HUDEP-2 (cell line): ENCODE data around the gene CCDC117.

Source experiments
- DNase-seq, 76 experiments: peaks; one replicate each; lab custom pipeline; 2025; ENCODE audit not compliant: unreplicated experiment in 76 of 76; lab: John Stamatoyannopoulos, UW

Gene CCDC117

DNA sequence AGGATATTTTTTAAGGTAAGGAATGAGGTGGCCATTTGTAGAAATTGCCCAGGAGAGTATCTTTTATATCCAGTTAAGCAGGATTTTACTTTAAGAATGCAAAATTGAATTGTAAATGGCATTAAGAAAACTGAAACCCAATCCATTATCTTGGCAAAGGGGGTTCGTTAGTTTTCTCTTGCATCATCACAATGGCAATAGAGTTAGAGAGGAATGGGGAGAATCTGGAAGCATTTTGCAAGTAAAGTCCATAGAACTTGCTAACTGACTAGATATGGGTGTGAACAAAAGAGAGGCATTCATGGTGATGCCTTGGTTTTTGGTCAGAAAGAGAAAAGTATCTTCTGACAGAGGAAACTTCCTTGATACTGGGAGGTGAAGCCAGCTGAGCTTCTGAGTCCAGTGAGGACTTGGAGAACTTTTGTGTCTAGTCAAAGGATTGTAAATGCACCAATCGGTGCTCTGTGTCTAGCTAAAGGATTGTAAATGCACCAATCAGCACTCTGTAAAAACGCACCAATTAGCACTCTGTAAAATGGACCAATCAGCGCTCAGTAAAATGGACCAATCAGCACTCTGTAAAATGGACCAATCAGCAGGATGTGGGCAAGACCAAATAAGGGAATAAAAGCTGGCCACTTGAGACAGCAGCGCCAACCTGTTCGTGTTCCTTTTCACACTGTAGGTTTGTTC is 3.6 kb upstream of the CCDC117 start:
- no peak for DNase-seq

- no peak for DNase-seq
Measured at GRCh38 chr22:28769394-28770085, 3.0 kb upstream of the CCDC117 start.

DNA sequence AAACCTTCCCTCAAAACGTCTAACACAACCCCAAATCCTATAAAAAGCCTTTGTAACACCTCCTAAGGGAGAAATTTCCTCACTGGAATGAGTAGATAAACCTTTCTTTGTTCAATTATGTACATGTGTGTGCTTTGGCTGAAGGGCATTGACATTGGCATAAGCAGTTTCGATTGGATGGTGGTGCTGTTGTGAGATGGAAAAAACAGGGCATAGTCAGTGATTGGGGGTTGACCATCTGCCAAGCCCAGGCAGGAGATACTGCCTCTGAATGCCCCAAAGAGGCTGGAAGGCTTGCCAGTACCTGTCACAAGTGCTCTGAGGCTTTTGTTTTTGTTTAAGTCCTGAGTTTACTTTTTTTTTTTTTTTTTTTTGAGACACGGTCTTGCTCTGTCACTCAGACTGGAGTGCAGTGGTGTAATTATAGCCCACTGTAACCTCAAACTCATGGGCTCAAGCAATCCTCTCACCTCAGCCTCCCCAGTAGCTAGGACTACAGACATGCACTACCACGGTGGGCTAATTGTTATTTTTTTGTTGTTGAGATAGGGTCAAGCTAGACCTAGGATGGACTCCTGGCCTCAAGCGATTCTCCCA is 1.2 kb upstream of the CCDC117 start:
- peak in 6 of 76 experiments; percentile 4 to 31 (median 8) for DNase-seq

- no peak for DNase-seq
Measured at GRCh38 chr22:28773461-28773867, 969 bp downstream of the CCDC117 start.

DNA sequence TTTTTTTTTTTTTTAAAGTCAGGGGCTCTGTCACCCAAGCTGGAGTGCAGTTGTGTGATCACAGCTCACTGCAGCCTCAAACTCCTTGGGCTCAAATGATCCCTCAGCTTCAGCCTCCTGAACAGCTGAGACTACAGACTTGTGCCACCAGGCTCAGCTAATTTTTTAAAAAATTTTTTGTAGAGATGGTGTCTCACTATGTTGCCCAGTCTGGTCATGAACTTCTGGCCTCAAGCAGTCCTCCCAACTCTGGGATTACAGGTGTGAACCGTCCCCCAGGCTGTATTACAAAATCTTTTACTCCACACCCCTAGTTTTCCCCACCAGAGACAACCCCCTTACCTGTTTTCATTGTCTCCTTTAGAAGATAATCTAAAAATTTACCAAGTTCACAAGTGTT is 1.9 kb downstream of the CCDC117 start:
- no peak for DNase-seq

DNA sequence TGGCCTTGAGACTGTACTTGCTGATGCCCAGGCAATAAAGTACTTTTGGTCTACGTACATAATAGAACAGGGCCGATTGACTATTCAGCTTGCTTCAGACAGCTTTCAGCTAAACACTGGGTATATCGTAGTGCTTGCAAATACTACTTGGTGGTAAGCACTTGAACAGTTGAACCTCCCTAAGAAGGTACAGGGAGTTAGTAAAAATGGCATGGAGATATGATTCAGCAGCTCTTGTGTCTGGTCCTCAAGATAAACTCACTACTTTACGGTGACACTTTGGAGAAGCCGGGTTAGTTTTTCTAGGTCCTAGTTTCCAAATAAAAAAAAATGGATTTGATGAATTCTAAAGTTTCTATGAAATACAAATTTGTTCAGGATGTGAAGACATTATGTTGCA is 7.3 kb downstream of the CCDC117 start:
- DNase-seq: peak in 23 of 76 experiments; percentile 2 to 66 (median 24)

DNA sequence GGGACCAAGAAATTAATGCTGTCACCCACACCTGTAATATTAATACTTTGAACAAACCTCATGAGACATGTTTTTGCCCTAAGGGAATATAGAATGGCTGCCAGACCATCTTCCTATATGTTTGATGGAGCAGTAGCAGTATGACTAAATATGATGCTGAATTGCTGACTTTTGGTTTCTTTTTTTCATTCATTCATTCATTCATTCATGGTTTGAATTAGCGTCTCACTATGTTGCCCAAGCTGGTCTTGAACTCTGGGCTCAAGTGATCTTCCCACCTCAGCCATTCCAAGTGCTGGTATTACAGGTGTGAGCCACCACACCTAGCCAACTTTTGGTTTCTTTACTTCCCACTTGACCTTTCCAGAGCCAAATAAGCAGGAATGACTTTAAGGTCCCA is 7.8 kb downstream of the CCDC117 start:
- no peak for DNase-seq

- no peak for DNase-seq
Measured at GRCh38 chr22:28783786-28784671, 11.5 kb downstream of the CCDC117 start.

DNA sequence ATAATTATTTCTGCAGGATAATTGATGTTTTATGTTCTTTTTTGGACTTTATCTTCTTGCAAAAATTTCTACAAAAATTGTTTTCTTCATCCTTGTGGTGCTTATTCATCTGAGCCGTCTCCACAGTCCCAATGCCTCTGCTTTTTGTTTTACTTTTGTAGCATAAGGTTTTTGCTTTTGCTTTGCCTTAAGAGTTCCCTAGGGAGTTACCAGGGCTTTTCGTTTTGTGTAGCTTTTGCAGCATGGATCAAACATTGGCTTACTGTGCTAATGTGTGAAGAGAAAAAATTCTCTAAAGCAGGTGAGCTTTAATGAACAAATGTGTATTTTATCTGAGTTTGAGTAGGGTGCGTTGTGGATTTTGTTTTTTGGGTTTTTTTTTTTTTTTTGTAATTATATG is 16.1 kb downstream of the CCDC117 start:
- no peak for DNase-seq

- no peak for DNase-seq
Measured at GRCh38 chr22:28791124-28791523, 18.6 kb downstream of the CCDC117 start.

DNA sequence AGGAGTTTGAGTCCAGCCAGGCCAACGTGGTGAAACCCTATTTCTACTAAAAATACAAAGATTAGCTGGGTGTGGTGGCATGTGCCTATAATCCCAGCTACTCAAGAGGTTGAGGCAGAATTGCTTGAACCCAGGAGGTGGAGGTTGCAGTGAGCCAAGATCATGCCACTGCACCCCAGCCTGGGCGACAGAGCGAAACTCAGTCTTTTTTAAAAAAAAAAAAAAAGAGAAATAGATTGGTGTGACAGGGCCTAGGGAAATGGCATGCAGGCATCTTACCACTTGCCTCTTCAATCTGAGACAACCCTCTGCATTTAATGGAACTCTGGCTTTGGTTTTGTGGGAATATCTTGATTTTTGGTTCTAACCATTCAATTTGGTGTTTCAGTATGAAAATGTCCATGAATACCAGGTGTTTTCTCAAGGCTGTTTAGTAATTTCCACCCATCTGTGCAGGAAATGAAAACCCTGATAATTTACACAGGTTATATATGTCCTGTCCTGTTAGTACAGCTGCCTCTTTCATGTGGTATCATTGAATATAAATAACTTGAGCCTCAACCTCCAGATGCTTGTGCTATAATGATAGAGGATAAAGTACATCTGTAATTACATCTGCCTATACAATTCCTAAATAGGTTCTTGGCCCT is 19.5 kb downstream of the CCDC117 start:
- no peak for DNase-seq

DNA sequence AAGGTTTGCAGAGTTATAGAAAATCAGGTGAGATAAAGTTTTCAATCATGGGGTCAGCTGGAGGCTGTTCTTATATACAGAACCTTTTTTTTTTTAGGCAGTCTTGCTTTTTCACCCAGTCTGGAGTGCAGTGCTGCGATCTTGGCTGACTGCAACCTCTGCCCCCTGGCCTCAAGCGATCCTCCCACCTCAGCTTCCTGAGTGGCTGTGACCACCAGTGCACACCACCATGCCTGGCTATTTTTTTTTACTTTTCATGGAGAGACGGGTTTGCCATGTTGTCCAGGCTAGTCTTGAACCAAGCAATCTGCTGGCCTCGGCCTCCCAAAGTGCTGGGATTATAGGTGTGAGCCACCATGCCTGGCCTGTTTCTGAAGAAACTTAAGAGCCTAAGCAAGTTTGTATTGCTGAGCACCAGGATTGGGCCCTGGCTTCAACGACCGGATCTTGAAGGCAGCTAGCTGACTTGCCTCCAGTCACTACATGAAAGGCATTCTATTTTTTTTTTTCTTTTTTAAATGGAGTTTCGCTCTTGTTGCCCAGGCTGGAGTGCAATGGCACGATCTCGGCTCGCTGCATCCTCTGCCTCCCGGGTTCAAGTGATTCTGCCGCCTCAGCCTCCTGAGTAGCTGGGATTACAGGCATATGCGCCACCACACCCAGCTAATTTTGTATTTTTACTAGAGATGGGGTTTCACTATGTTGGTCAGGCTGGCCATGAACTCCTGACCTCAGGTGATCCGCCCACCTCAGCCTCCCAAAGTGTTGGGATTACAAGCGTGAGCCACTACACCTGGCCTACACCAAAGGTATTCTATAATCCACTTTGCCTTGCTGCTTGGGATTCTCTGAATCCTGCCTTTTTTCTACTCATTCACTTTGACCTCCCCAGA is 20.2 kb downstream of the CCDC117 start:
- no peak for DNase-seq

- no peak for DNase-seq
Measured at GRCh38 chr22:28793976-28794584, 21.6 kb downstream of the CCDC117 start.

GRCh38 chr22:28795071-28795693 is 22.7 kb downstream of the CCDC117 start:
- no peak for DNase-seq

DNA sequence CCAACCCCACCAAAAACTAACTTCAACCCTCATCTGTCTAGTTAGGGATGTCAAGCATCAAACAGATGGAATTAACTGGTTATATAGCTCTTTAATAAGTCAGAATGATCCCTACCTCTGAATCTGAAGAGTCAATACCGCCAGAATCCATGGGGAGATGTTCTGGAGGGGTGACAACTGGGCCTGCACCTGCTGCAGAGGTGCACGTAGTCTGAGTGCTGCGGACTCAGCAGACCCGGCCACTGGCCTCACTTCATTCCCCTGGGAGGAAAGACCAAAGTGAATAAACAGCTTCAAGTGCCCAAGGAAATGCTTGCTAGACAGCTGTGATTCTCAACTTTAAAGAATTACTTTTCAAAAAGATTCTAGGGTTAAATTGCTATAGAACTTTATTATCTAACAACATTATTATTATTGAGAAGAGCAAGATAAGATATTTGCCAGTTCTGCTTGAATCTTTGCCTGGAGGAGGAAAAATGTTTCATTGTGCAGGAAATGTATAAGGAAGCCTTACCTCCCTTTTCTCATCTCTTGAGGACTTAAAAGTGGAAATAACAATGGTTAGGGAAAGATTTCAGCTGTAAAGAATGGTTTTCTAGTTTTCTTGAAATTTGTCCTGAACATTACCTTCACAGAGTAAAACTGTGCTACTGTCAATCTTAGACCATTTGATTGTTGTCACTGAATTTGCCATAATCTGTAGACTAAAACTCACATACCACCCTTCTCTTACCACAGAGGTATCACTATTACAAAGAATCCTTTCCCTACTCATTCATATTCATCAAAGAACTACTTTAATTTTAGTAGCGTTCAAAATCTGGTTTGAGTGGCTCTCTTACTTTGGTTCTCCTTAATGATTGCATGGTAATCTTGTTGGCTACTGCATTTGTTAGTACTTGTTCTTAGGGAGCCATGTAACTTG is 23.7 kb downstream of the CCDC117 start:
- no peak for DNase-seq

DNA sequence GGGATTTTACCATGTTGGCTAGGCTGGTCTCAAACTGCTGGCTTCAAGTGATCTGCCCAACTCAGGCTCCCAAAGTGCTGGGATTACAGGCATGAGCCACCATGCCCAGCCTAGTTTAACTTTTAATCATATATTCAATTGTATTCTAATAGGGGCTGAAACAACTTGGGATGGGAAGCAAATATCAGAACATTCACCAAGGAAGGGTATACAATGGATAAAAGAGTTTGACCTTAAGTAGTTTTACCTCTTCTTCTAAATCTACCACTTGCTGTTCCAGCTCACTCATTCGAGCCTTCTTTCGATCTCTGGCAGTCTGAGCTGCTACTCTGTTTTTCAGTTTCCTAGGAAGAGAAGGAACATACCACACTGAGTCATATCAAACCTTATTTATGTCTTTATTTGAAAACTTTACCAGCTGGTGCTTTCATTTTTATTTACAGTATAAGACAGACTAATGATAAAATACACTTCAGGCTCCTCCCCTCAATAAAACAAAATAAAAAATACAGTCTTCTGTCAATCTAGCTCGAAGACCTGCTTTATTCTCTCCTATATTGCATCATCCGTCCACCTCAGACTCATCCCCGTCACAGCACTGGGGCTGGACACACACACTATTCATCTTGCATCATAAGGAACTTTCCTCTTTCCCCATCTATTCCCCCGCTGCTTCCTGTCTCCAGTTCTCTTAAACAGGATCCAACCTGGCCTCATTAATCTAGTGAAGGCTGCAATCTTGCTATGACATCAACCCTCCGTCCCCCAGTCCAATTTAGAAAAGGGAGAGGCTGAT is 26.5 kb downstream of the CCDC117 start:
- peak in 16 of 76 experiments; percentile 4 to 55 (median 18) for DNase-seq
